Aorta (tissue), 5 donors: ENCODE measurements around the gene SMKR1. TPM values are rescaled to one million over a fixed set of nuclear protein-coding genes. Genes with fewer than 3 reads are reported as not detected.
A peak's percentile ranks its signal among the peaks of the same experiment; 100 is the strongest.
"Not testable (repeated sequence)": the region's sequence is repeated elsewhere in the genome, so short reads cannot be mapped to it uniquely, and the experiment has no call there.

Experiments
- ATAC-seq: fragments of 200-7000 bp; cut with Tn5 transposase; one replicate; pipeline ENCODE4 v1.9.1; 2022; ENCODE audit warnings: moderate library complexity; ENCODE audit not compliant: low FRiP score
- DNase-seq, 2 donors: peaks; one replicate each; pipeline ENCODE4 v3.0.0-alpha.2; 2020
- H3K27ac ChIP-seq, 2 donors: one replicate each; pipeline ENCODE4 v1.5.1; 2013; ENCODE audit warnings: low read length in 2 of 2, mild to moderate bottlenecking in 2 of 2, moderate library complexity in 2 of 2, control low read depth in 1 of 2, inconsistent platforms in 1 of 2, low read depth in 1 of 2
- H3K27me3 ChIP-seq, 2 donors: one replicate each; pipeline ENCODE4 v1.6.1; 2013; ENCODE audit warnings: control low read depth in 1 of 2, low read length in 1 of 2, mild to moderate bottlenecking in 1 of 2, moderate library complexity in 1 of 2; ENCODE audit not compliant: insufficient read depth in 2 of 2, control insufficient read depth in 1 of 2
- H3K36me3 ChIP-seq, 2 donors: one replicate each; pipeline ENCODE4 v1.6.1; 2013; ENCODE audit warnings: control low read depth in 1 of 2, low read length in 1 of 2, mild to moderate bottlenecking in 1 of 2; ENCODE audit not compliant: insufficient read depth in 2 of 2, control insufficient read depth in 1 of 2
- H3K4me1 ChIP-seq, 2 donors: one replicate each; pipeline ENCODE4 v1.6.1; 2013; ENCODE audit warnings: low read length in 2 of 2, control low read depth in 1 of 2, mild to moderate bottlenecking in 1 of 2, moderate library complexity in 1 of 2; ENCODE audit not compliant: insufficient read depth in 2 of 2, control insufficient read depth in 1 of 2
- H3K4me3 ChIP-seq, 2 donors: one replicate each; pipeline ENCODE4 v1.5.1; 2013; ENCODE audit warnings: low read length in 2 of 2, control low read depth in 1 of 2, mild to moderate bottlenecking in 1 of 2
- H3K9me3 ChIP-seq: one replicate; pipeline ENCODE4 v1.6.1; 2013; ENCODE audit warnings: mild to moderate bottlenecking, low read length; ENCODE audit not compliant: control insufficient read depth
- WGBS, 2 donors: extraction: QIAGEN DNeasy Blood & Tissue Kit; methylation state at CpG; one replicate each; pipeline ENCODE4 v1.1.7; 2013; 5-methylcytosine and 5-hydroxymethylcytosine counted together
- intact Hi-C, 2 donors: fragments of 100-400 bp; cut with DNase I; formaldehyde crosslinking; loops; one replicate each; pipeline versions ENCODE4 v1.14.2 to v1.15.0; 2022
- polyA plus RNA-seq, 2 donors: library from polyadenylated mRNA; stranded (reverse); fragments of 200-250 nt; gene quantifications; one replicate each; pipeline ENCODE4 v1.2.3, GENCODE V29; 2013
- total RNA-seq, 2 donors: library from RNA; stranded (reverse); fragmentation: NEBNext Ultra II Directional; extraction: Animal tissue kit (Norgen Biotek cat#: 25700); gene quantifications; one replicate each; pipeline ENCODE4 v1.2.1, GENCODE V29; 2021
- donor health status: healthy with polysubstance abuse.
- donor health status: Bipolar disorder and iron deficiency.
- donor health status: DM: no; HTN: no; CAD: no.
- donor health status: DM: no; HTN: no; CAD: no.
- donor health status: DM: yes; HTN: yes; CAD: no.

The SMKR1 gene
- total and polyA plus RNA-seq, 4 donors = 1.6 TPM; not detected in 3

GRCh38 chr7:129513546-129513945 is 11.2 kb downstream of the SMKR1 start:
- H3K4me1 ChIP-seq = no peaks in the 10 kb centered on the region
- H3K27me3 ChIP-seq = no peaks in the 10 kb centered on the region
- H3K27ac ChIP-seq = no peak overlapping the region
- H3K9me3 ChIP-seq = no peaks in the 10 kb centered on the region
- H3K36me3 ChIP-seq = no peaks in the 10 kb centered on the region
- H3K4me3 ChIP-seq = no peak overlapping the region
- 82 to 85% methylated on average over 10 of the region's 10 CpGs for WGBS, 2 donors
- ATAC-seq (no peak), DNase-seq (no peak)
- intact Hi-C loops = no loop called here

GRCh38 chr7:129514683-129515082 is 12.4 kb downstream of the SMKR1 start:
- DNase-seq (no peak), ATAC-seq (no peak)
- H3K36me3 ChIP-seq = no peaks in the 10 kb centered on the region
- no peaks in the 10 kb centered on the region for H3K27me3 ChIP-seq
- no peaks in the 10 kb centered on the region for H3K4me1 ChIP-seq
- WGBS, 2 donors = 33 to 37% methylated on average over 4 of the region's 4 CpGs
- no peak overlapping the region for H3K27ac ChIP-seq
- no peak overlapping the region for H3K4me3 ChIP-seq
- intact Hi-C loops = no loop called here
- H3K9me3 ChIP-seq = no peaks in the 10 kb centered on the region

- Histone ChIP-seq H3K27ac (no peak overlapping the region), H3K9me3 (no peaks in the 10 kb centered on the region), H3K4me1 (no peaks in the 10 kb centered on the region), H3K36me3 (no peaks in the 10 kb centered on the region), H3K4me3 (no peak overlapping the region), H3K27me3 (no peaks in the 10 kb centered on the region)
- no peak for ATAC-seq
- no peak for DNase-seq
- intact Hi-C loops = no loop called here
- 57 to 70% methylated on average over 4 of the region's 4 CpGs for WGBS, 2 donors
These were observed 13.1 kb downstream of the SMKR1 start for GRCh38 chr7:129515381-129515780.

DNA sequence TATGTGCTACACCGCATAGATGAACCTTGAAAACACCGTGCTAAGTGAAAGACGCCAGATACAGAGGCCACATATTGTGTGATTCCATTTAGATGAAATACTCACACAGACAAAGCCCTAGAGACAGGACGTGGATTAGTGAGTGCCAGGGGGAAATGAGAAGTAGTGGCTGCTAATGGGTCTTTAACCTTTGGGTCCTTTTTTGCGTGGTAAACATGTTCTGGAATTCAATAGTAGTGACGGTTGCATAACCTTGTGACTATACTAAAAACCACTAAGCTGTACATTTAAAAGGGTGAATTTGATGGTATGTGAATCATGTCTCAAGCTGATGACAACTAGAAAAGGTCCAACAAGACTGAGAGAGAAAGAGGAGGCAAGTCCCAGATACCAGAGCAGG is 15.6 kb downstream of the SMKR1 start:
- 75 to 80% methylated on average over 6 of the region's 6 CpGs for WGBS, 2 donors
- Histone ChIP-seq H3K36me3 (no peaks in the 10 kb centered on the region), H3K27me3 (no peaks in the 10 kb centered on the region), H3K4me3 (no peak overlapping the region), H3K27ac (no peak overlapping the region), H3K4me1 (no peaks in the 10 kb centered on the region), H3K9me3 (no peaks in the 10 kb centered on the region)
- intact Hi-C loops = no loop called here
- no peak for ATAC-seq
- no peak for DNase-seq

- Histone ChIP-seq H3K36me3 (no peaks in the 10 kb centered on the region), H3K27ac (no peak overlapping the region), H3K4me1 (no peaks in the 10 kb centered on the region), H3K9me3 (no peaks in the 10 kb centered on the region), H3K27me3 (no peaks in the 10 kb centered on the region), H3K4me3 (no peak overlapping the region)
- intact Hi-C loops = no loop called here
- DNase-seq (no peak), ATAC-seq (no peak)
- WGBS, 2 donors = 25 to 32% methylated on average over 5 of the region's 5 CpGs
These were observed 17.1 kb downstream of the SMKR1 start for GRCh38 chr7:129519464-129519863.

DNA sequence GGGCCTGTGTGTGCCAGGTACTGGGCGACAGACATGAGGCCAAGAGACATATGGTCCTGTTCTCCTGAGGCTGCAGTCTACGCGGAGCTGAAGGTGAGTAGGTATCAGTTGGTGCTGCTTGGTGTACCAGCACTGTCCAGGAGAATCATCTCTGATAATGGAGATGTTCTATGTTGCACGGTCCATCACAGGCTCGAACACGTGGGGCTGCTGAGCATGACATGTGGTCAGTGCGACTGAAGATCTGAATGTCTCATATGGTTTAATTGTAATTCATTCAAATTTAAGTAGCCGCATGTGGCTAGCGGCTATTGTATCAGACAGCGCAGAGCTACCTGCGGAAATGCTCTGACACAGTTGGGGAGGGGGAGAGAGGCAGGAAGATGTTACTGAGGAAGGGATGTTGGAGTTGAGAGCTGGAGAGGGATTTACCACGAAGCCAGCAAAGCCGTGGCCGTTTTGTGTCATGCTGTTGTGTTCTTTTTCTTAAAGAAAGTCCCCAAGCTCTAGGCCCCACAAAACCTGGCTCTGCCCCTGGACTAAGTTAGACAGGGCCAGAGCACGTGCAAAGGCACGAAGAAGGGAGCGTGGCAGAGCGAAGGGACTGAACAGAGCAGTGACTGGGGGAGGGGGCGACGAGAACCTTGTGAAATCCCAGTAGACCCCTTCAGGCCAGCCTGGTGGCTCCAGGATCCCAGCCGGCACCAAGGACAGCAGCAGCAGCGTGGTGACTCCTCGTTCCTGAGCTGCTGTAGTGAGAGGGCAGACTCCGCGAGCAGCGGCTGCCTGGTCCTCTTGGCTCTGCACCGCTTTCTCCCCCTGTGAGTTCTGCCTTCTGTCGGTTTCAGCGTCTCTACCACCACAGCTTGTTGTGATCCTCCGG is 20.0 kb downstream of the SMKR1 start:
- DNase-seq (no peak), ATAC-seq (no peak)
- no peak overlapping the region for H3K27ac ChIP-seq
- intact Hi-C loops = no loop called here
- WGBS, 2 donors = 41 to 46% methylated on average over 30 of the region's 30 CpGs
- H3K4me3 ChIP-seq = no peak overlapping the region
- no peaks in the 10 kb centered on the region for H3K9me3 ChIP-seq
- H3K27me3 ChIP-seq = no peaks in the 10 kb centered on the region
- no peaks in the 10 kb centered on the region for H3K4me1 ChIP-seq
- H3K36me3 ChIP-seq = no peaks in the 10 kb centered on the region

- intact Hi-C loops = no loop called here
- ATAC-seq = no peak
- WGBS, 2 donors = 47 to 49% methylated on average over 5 of the region's 5 CpGs
These were observed 20.6 kb downstream of the SMKR1 start for GRCh38 chr7:129522971-129523340.

DNA sequence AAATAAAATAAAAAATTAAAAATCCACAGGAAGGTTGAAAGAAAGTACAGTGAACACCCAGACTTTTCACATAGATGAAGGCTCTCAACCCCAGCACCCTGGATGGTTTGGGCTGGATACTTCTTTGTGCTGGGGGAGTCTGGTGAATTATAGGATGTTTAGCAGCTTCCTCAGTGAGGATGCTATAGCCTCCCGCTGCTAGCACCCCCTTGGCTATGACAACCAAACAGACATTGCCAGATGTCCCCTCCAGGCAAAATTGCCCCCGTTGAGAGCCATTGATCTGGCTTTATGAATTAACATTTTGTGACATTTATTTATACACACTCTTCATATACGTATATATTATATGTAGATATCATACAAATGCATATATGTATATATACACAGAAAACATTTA is 21.6 kb downstream of the SMKR1 start:
- H3K27ac ChIP-seq = no peak overlapping the region
- H3K4me3 ChIP-seq = no peak overlapping the region
- H3K9me3 ChIP-seq = no peaks in the 10 kb centered on the region
- ATAC-seq (no peak), DNase-seq (no peak)
- intact Hi-C loops = no loop called here
- H3K27me3 ChIP-seq = no peaks in the 10 kb centered on the region
- no peaks in the 10 kb centered on the region for H3K4me1 ChIP-seq
- 75 to 76% methylated on average over 3 of the region's 3 CpGs for WGBS, 2 donors
- no peaks in the 10 kb centered on the region for H3K36me3 ChIP-seq

More at GRCh38 chr7:129522971-129523340, 20.6 kb downstream of the SMKR1 start:
- no peaks in the 10 kb centered on the region for H3K4me1 ChIP-seq
- no peak overlapping the region for H3K4me3 ChIP-seq
- no peaks in the 10 kb centered on the region for H3K9me3 ChIP-seq
- H3K27me3 ChIP-seq = no peaks in the 10 kb centered on the region
- DNase-seq = no peak
- H3K36me3 ChIP-seq = no peaks in the 10 kb centered on the region
- H3K27ac ChIP-seq = no peak overlapping the region

GRCh38 chr7:129524405-129524804 is 22.1 kb downstream of the SMKR1 start:
- ATAC-seq, H3K4me1 ChIP-seq, intact Hi-C loops, H3K9me3 ChIP-seq, H3K4me3 ChIP-seq, H3K27ac ChIP-seq, H3K27me3 ChIP-seq, H3K36me3 ChIP-seq: not testable (repeated sequence)
- WGBS, 2 donors = 89 to 90% methylated on average over 2 of the region's 2 CpGs
- peak in 1 of 2 donors; percentile 57 for DNase-seq
